HG02610 (cell line): ENCODE data around the gene HOXC9.
"Not testable (repeated sequence)": the region's sequence is repeated elsewhere in the genome, so short reads cannot be mapped to it uniquely, and the experiment has no call there.

Experiments used
- ATAC-seq: cut with Tn5 transposase; IDR thresholded peaks from one replicate; pipeline ENCODE4 v1.9.1; 2021; ENCODE audit warnings: mild to moderate bottlenecking, moderate library complexity; ENCODE audit not compliant: unreplicated experiment

Gene HOXC9

DNA sequence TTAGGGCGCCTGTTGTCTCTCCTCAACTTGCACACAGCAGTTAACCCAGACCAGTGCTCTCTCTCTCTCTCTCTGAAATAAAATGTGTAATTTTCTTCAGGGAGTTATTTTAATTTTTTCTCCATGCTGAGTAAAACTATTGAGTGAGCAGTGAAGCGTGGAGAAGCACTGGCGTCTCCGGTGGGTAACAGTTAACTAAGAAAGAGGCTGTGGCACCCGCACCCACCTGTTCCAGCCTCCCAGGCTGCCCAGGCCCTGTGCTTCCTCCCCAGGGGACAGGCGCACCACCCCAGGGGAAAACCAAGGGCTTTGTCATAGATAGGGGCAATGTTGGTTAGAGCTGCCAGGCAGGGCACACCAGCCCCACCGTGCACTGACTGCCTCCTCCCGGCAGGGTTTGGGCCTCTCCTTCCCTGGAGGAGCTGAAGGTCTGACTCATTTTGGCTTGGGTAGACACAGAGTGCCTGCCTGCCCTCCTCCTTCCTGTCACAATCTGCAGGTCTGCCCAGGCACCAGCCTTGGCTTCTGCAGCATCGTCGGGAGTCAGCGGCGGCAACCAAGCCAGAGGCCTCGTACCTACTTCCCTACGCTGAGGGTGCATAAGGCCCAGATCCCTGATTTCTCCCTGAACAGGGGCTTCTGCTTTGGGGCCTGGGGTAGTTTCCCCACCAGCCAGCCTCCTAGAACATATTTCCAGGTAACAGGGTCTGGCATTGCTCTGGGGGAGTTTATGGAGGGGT lies 36.8 kb downstream of the HOXC9 start:
- ATAC-seq, result no peak

DNA sequence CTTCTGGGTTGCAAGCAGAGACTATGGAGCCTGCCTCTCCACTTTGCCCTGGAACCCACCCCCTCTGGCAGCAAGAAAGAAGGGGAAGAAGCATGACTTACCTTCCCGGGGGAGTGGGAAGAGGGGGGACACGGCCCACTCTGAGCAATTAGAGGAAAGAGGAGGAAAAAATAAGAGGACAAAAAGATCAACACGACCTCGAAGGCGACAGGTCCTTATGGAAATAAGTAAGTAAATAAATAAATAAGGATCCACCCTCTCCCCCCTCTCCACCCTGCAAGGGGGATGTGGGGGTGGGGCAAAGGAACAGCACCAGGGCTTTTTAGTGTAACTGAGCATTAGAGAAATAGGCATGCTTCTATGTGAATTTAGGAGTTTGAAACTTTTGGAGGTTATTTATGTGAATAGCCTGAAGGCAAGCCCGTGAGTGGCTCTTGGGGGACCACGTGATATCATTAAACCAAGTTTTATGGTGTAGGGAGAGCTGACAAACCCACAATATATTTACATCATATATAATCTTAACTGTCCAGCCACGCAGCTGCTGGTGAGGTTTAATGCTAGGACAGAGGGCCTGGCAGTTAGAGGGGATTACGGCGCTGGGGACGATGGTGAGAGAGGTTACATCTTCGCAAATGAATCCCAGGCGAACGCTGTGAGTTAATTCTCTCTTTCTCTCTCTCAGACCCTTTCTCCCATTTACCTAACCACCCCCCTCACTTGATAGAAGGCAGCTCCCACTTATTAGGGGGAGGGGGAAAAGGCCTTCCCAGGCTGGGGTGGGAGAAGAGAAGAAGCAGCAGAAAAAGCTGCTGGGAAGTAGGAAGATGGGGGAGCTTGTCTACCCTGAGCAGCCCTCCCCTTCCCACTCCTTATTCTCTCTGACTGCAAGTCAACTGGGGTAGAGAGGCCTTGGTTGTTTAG lies 37.7 kb downstream of the HOXC9 start:
- no peak for ATAC-seq

DNA sequence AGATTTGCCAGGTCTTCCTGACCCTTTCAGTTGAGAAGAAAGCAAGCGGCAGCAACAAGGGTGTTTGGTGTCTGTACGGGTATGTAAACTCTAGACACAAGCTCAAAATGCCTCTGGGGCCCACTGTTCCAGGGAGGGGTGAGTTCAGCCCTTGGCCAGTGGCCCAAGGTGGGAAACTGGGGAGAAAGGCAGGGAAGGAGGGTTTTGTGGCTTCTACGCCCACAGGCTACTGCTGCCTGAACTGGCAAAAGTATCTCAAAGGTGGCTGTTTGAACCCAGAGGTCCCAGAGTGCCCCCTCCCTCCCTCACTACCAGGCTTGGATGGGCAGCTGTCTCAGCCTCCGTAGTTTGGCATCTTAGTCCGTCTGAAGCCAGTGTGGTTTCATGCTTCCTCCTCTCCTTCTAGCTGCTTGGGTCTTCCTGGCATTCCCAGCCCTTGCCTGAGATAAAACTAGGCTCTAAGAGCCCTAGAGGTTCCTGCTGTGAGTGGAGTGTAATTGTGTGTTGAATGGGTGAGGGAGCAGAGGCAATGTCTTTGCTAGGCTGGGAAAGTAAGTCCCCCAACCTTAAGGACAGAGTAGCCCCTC lies 38.4 kb downstream of the HOXC9 start:
- no peak for ATAC-seq

DNA sequence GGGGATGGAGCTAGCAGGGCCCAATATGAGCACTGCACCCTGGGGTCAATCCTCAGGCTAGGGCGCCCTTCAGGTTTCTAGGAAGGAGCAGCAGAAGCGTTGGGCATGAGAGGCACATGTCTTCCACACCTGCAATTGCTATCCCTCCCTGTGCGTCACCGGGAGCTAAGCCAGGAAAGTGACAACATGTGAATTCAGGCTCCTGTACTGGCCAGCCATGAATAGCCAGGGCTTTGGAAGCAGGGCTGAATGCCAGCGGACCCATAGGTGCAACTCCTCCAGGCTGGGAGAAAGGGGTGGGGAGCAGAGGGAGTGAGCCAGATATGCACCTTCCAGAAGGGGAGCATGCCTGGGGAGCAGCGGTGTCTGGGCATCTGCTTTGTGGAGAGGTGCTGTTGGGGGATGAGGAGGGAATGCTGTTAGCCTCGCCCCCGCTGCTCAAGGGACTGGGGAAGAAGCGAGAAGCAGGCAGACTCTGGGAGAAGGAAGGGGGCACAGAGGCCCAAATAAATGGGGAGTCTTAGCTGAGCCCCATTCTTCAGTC lies 39.0 kb downstream of the HOXC9 start:
- no peak for ATAC-seq

DNA sequence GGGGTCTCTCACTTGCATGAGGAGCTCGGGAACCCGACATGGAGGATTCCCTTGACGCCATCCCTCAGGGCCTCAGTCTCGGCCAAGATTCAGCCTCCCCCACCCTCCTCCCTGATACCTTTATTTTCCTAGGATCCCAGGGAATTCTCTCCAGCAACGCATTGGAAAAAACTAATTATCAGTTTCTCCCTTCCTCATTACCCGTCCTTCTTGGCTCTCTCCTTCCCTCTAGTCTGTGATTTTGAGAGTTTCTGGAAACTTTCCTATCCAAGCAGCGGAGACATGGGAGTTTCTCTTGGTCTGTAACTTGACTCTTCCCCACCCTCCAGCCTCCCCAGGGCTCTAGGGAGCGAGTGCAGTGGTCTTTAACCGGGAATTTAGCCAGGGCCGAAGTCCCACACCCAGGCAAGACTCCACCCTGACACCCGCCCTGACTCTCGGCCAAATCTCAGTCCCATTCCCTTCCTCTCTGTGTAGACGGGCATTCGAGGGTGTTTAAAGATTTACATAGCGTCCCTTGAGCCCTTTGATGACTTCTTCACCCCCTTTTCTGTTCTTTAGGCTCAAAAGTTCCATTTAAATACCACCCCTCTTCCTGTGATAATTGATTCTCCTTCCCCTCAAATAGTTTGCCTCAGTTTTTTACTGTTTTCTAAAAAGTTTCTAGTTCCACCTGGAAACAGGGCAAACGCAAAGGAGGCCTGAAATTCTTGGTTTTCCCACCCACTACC lies 39.6 kb downstream of the HOXC9 start:
- ATAC-seq, result no peak

DNA sequence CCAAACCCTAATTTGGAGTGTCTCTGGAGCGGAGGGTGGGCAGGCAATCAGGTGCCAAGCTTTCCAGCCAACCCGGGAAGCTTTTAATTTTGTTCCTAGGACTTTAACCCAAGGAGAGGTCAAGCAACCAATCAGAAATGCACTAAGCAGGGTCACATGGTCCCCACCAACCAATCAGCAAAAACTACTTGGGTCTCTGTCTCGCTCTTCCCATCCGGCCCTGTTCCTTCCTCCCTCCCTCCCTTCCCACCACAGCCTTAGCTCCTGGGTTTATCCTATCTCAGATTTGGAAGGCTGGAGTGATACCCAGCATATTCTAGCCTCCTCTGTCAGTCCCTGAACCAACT lies 40.2 kb downstream of the HOXC9 start:
- ATAC-seq, result no peak

DNA sequence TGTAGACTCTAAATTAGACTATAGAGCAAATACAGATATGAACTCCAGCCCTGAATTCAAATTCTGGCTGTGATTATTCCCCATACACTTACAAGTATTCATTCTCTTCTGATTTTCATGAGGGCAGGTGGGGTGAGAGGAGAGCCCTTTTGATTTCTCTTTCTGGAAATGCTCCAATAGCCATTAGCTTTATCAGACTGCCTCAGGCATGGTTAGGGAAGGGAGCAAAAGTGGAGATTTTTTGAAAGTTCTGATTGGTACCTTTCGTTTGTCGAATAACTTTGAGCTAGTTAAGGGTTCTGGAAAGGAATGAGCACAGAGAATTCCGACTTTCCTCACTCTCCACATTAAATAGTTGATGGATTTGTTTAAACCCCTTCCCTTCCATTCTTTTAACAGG lies 40.7 kb downstream of the HOXC9 start:
- no peak for ATAC-seq

DNA sequence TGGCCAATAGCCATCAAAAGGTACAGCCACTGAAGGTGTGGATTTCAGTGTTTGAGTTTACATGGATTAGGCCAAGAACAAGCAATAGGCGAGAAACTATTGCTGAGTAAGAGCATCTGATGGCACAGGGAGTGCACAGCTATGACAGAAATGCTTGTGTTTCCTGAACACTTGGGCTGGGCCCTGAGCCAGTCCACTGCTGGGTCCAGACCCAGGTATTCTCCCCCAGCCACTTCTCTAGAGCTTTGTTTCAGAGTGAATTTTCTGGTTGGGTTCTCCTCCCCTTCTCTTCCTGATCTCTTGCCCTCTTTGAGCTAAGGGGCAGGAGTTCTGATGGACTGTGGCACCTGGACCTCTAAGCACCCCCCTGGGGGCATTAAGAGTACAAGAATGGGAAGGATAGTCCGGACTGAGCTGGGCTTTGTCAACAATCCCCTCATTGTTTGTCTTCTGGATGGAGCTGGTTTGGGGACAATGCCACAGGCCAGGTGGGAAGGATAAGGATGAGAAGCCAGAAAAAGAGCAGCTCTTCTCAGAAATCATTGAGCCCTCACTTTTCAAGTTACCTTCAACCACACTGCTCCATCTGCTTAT lies 41.2 kb downstream of the HOXC9 start:
- no peak for ATAC-seq

DNA sequence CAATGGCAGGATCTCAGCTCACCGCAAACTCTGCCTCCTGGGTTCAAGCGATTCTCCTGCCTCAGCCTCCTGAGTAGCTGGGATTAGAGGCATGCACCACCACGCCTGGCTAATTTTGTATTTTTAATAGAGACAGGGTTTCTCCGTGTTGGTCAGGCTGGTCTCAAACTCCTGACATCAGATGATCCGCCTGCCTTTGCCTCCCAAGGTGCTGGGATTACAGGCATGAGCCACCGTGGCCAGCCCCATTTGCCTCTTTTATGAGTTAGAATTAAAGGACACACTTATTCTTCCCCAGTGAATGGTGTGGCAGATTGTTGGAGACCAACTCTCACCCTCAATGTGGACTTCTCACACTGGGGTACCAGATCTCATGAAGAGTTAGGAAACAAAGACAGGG lies 42.1 kb downstream of the HOXC9 start:
- ATAC-seq, result not testable (repeated sequence)

DNA sequence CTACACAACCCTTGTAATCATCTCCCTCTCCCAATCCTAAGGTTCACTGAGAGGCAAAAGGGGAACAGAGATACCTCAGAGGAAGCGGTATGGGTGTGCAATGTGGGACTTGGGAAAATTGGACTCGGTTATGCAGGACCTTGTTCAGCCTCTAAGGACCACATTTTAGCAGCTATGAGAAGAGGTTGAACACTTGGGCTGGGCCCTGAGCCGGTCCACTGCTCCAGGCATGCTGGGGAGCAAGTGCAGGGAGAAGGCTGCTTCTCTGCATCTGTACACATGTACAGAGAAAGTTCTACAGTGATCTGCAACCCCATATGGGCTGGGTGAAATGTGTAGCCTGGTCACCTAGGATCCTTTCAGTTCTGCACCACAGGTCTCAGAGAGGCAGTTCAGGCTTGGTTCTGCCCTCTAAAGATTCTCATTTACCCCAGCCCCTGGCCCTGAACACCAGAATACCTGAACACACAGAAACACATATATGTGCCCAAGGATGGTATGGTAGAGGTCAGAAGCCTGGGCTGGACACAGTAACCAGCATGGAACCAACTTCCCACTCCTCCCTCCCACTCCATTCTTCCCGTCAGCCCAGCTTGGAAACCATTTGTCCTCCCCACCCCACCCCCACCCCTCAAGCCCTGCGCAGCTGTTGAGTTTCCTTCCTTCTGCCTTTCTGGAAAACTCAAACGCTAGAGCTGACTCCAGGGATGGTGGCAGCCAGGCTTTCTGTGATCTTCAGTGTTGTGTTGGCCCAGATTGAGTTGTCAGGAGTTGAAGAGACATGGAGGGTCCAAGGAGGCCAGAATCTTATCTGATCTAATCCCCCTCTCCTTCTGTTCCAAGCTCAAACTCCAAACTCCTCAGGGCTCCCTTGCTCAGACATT lies 43.3 kb downstream of the HOXC9 start:
- no peak for ATAC-seq

DNA sequence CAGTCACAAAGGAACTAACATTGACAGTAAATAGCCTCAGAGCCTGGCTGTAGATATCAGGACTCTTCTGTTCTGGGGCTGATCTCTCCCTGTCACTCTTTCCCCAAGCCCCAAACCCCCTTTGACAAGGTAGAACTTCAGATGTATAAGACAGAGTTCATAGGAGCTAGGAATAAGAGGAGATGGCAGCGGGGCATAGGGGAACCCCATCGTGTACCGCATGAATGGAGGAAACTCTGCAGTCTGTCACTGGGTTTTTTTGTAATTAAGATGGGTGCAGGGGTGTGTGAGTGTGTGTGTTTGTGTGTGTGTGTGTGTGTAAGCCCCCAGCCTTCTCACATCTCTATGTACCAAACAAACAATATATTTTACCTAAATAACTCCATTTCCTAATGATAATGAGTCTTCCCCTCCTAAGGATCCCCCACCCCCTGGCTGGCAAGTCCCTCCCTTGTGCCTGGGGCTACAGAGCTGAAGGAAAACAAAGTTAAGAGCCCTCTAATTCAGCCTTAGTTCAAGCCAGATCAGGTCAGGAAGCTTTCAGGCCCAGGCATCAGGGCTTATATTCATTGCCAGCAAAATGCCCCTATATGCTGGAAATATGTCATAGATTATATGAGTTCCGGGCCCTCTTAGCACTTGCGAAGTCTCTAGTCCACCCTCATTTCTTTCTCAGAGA lies 44.6 kb downstream of the HOXC9 start:
- ATAC-seq, result no peak

DNA sequence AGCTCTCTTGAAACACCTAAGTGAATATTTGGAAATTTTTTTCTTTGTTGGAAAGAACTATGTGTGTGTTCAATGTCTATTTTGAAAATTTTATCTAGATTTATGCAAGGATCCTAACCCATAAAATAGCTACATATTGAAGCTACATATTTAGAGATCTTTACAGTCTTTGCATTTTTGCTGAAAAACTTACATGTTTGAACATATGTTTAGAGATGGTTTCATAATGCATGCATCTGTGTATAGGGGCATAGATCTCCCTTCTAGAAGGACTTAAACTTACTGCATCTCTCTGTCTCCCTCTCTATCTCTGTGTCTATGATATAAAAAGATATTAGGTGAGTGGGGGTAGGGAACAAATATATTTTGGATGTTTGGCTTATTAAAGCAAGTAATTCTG lies 45.4 kb downstream of the HOXC9 start:
- no peak for ATAC-seq

DNA sequence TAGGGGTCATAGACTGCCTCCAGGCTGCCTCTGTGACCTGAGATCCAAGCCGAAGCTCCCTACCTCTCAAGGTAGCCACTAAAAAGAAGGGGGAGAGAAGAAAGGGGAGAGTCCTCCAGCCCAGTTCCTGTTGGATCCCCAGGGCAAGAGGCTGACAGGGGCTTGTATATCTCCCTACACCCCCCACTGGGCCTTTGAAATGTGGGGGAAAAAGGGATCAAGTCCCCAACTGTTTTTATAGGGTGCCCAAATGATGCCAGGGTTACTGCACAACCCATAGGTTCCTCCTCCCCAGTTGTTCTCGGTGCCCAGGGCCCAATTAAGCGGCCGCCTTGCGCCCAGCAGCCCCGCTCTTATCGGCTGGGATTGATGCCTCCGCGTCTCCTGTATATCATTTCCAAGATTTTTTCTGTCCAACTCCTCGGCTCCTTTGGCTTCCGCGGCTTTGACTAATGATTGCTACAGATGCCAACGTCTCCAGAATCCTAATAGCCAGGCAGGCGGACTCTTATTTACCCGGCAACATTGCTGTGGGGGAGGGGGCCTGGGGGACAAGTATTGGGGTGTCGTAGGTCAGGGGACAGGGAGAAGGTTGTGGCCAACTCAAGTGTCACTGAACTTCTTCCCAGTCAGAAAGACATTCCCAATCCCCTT lies 46.0 kb downstream of the HOXC9 start:
- ATAC-seq, result no peak

DNA sequence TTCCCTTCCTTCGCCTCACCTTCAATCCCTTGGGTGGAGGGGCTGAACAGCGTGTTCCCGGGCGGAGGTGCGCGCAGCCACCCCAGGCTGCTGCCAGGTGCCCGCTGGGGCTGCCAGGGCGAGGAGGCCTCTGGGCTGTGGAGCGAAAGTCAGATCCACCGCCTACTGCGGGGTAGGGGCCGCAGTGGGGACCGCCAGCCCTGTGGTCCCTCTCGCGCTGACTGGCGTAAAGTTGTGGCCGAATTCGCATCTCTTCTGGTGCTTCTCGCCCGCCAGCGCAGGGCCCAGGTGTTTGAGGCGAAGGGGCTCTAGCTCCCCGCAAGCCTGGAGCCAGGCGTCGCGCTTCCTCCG lies 46.8 kb downstream of the HOXC9 start:
- no peak for ATAC-seq

DNA sequence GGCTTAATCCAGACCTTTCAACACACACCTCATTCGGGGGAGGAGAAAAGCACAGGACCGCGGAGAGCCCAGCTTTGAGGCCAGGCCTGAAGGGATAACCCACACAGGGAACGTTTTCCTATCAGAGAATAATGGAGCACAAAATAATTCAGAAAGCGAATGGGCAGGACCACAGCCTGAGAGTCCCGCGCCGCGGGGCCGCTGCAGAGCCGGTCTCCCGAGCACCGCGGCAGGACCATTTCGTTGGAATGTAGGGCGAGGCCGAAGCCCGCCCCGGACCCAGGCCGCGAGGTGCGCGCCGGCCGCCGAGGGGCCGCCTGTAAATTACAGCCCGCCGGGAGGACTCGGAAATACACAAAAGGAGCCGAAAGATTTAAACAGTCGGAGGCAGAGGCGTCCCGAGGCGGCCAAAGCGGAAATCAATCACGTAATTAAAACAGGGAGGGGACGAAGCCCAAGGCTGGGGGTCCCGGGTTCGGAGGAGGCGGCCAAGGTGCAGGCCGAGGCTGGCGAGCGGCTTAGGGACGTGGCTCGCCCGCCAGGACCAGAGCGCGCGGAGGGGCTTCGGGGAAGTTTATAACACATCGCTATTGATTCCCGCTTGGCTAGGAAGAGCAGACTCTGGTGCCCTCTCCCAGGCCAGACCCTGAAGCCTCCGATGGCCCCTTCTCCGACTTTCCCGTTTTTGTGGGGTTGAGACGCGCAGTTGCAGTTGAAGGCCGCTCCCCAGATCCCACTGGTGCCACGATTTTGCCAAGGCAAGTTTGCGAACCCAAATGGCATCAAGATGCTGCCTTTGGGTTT lies 47.4 kb downstream of the HOXC9 start:
- ATAC-seq, result no peak

DNA sequence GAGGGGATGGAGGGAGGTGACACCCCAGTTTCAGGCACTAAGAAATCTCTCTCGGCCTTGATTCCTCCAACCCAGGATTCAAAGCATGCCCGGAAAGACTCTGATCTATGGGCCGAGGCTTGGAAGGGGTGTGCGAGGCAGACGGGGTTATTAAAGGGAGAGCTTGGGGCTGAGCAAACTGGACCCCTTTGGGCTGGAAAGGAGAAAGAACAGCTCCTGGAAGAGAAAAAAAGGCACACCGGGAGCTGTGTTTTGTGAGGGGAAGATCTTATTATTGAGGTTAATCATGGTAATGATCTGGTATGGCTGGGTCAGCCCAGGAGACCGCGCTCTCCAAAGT lies 48.0 kb downstream of the HOXC9 start:
- no peak for ATAC-seq

DNA sequence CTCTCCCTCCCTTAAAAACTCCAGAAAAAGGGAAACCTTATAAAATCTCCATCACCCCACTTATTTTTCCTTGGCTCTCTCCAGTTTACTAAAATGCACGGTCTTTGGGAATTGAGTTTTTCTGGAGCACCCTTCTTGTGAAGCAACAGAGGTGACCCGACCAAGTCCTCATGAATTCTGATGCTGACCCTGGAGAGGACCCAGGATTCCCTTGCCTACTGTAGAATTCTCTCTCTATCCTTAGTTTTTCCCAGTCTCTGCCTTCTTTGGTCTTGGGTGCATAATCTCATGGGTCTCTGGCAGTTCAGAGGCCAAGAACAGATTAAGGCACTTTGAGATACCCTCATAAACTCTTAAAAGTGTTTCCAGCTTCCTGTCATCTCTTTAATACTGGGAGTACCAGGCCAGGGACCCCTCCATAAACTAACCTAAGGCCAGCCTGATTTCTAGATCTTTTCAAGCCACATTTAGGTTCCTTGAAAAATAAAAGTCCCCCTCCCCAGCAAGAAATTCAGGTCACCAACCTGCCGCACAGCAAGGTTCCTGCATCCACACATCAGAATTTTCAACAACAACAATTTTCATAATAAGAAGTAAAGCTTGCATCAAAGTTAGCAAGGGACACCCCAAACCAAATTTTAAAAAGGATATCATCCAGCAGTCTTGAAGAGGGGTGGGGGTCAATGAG lies 48.6 kb downstream of the HOXC9 start:
- no peak for ATAC-seq
